ENCODE data around the gene XXYLT1. TPM values are rescaled to one million over a fixed set of nuclear protein-coding genes. Genes with fewer than 3 reads are reported as not detected.

The XXYLT1 gene
- total and polyA plus RNA-seq, 8 donors: 1.8 to 5.0 (median 2.6) TPM

- WGBS, 2 donors: 84 to 88% methylated on average over 5 of the region's 5 CpGs
- no peak overlapping the region for H3K27ac ChIP-seq
- no peaks in the 10 kb centered on the region for H3K9me3 ChIP-seq
- peaks cover 0 to 10% (median 8%) of the 10 kb centered on the region in 3 donors for H3K4me1 ChIP-seq
- H3K4me3 ChIP-seq: no peak overlapping the region
- intact Hi-C loops (cut with DNase I): no loop called here
- H3K27me3 ChIP-seq: no peaks in the 10 kb centered on the region
- FAIRE-seq: no peak
- DNase-seq: no peak
- no peaks in the 10 kb centered on the region for H3K36me3 ChIP-seq
- TF ChIP-seq CTCF (IDR thresholded peaks at IDR 0.05): no peak
- ATAC-seq: no peak
These were observed 234.0 kb downstream of the XXYLT1 start for GRCh38 chr3:195036974-195037373.

GRCh38 chr3:195036574-195036973 lies 234.4 kb downstream of the XXYLT1 start:
- H3K27ac ChIP-seq: no peak overlapping the region
- DNase-seq: no peak
- intact Hi-C loops (cut with DNase I): no loop called here
- no peak for FAIRE-seq
- no peaks in the 10 kb centered on the region for H3K27me3 ChIP-seq
- ATAC-seq: no peak
- TF ChIP-seq CTCF (IDR thresholded peaks at IDR 0.05): no peak
- H3K4me1 ChIP-seq: peaks cover 0 to 10% (median 8%) of the 10 kb centered on the region in 3 donors
- no peaks in the 10 kb centered on the region for H3K9me3 ChIP-seq
- no peak overlapping the region for H3K4me3 ChIP-seq
- WGBS, 2 donors: 82 to 84% methylated on average over 6 of the region's 6 CpGs
- no peaks in the 10 kb centered on the region for H3K36me3 ChIP-seq

GRCh38 chr3:195036203-195036505 lies 234.8 kb downstream of the XXYLT1 start:
- no peaks in the 10 kb centered on the region for H3K27me3 ChIP-seq
- H3K36me3 ChIP-seq: no peaks in the 10 kb centered on the region
- H3K4me1 ChIP-seq: peaks cover 0 to 10% (median 8%) of the 10 kb centered on the region in 3 donors
- 72 to 84% methylated on average over 14 to 17 of the region's 17 CpGs for WGBS, 2 donors
- FAIRE-seq (no peak), DNase-seq (no peak), ATAC-seq (no peak)
- no peak for TF ChIP-seq CTCF (IDR thresholded peaks at IDR 0.05)
- no peaks in the 10 kb centered on the region for H3K9me3 ChIP-seq
- H3K4me3 ChIP-seq: no peak overlapping the region
- H3K27ac ChIP-seq: no peak overlapping the region
- intact Hi-C loops (cut with DNase I): no loop called here

GRCh38 chr3:195035345-195036202 lies 235.4 kb downstream of the XXYLT1 start:
- ATAC-seq: no peak
- no peaks in the 10 kb centered on the region for H3K9me3 ChIP-seq
- H3K4me3 ChIP-seq: no peak overlapping the region
- H3K27me3 ChIP-seq: no peaks in the 10 kb centered on the region
- DNase-seq: no peak
- peaks cover 0 to 10% (median 8%) of the 10 kb centered on the region in 3 donors for H3K4me1 ChIP-seq
- no peaks in the 10 kb centered on the region for H3K36me3 ChIP-seq
- H3K27ac ChIP-seq: no peak overlapping the region
- TF ChIP-seq CTCF (IDR thresholded peaks at IDR 0.05): no peak
- 84 to 92% methylated on average over 40 to 42 of the region's 42 CpGs for WGBS, 2 donors
- intact Hi-C loops (cut with DNase I): no loop called here
- FAIRE-seq: no peak

- DNase-seq: no peak
- intact Hi-C loops (cut with DNase I): no loop called here
- no peak for FAIRE-seq
These were observed 236.4 kb downstream of the XXYLT1 start for GRCh38 chr3:195034541-195034940.

More at GRCh38 chr3:195034541-195034940, 236.4 kb downstream of the XXYLT1 start:
- Histone ChIP-seq H3K4me1 (peaks cover 0 to 12% (median 8%) of the 10 kb centered on the region in 3 donors), H3K4me3 (no peak overlapping the region), H3K27me3 (no peaks in the 10 kb centered on the region), H3K36me3 (no peaks in the 10 kb centered on the region), H3K27ac (peak overlapping the region in 1 of 4 donors; percentile 70), H3K9me3 (no peaks in the 10 kb centered on the region)
- ATAC-seq: no peak
- WGBS, 2 donors: 92% methylated on average over 9 to 11 of the region's 11 CpGs
- TF ChIP-seq CTCF (IDR thresholded peaks at IDR 0.05): no peak

Data from pancreas (tissue), 10 donors.